Activated gamma-delta T cell treated with anti-CD3 and anti-CD28 coated beads, Interleukin-2, amount 50 U/mL, for 16 hours (primary cell): ENCODE measurements around the gene TBC1D13.
"Not testable (repeated sequence)": the region's sequence is repeated elsewhere in the genome, so short reads cannot be mapped to it uniquely, and the experiment has no call there.

Experiments used
- DNase-seq: peaks from one replicate; pipeline ENCODE4 v3.0.0-alpha.2; 2020; ENCODE audit warnings: low read depth

Gene TBC1D13

GRCh38 chr9:128847803-128848202, 60.8 kb downstream of the TBC1D13 start:
- no peak for DNase-seq

GRCh38 chr9:128851024-128851423, 64.0 kb downstream of the TBC1D13 start:
- not testable (repeated sequence) for DNase-seq

GRCh38 chr9:128851779-128852600, 64.9 kb downstream of the TBC1D13 start:
- DNase-seq, result not testable (repeated sequence)

- DNase-seq, result not testable (repeated sequence)
These were observed 65.6 kb downstream of the TBC1D13 start for GRCh38 chr9:128852646-128853045.

- not testable (repeated sequence) for DNase-seq
These were observed 67.4 kb downstream of the TBC1D13 start for GRCh38 chr9:128854454-128854853.

- not testable (repeated sequence) for DNase-seq
These were observed 71.4 kb downstream of the TBC1D13 start for GRCh38 chr9:128858476-128858875.
